ENCODE results near the gene PTP4A2. TPM values are rescaled to one million over a fixed set of nuclear protein-coding genes. Genes with fewer than 3 reads are reported as not detected.

The PTP4A2 gene
- polyA plus RNA-seq, 1 of the 3 experiments (the other 2 are of a cell fraction): 41.7 TPM

DNA sequence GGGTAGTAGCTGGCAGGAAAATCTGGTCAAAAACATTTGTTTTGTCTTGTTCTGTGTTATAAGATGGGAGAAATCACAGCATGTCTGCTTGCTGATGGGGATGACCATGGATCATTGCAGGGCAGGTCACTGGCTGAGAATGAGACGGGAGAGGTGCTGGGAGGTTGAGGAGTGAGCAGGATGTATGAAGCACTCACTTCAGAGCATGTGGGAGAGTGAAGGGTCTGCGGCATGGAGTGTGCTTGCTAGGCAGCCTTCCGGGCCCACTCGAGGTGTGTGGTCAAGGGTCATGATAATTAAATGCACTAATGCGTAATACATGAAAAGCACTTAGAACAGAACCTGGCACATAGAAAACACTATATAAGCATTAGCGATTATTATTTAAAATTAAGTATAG is 80.3 kb downstream of the PTP4A2 start:
- no peaks in the 10 kb centered on the region for H3K36me3 ChIP-seq (replicated peaks in 1 of 2; ENCODE audit: control insufficient read depth in 1 of 2, insufficient read depth in 2 of 2, low read length in 1 of 2)
- H3K4me2 ChIP-seq: no peak overlapping the region
- no peaks in the 10 kb centered on the region for H3K9me3 ChIP-seq
- no peaks in the 10 kb centered on the region for H3K9me2 ChIP-seq
- H3K4me1 ChIP-seq (ENCODE audit: control insufficient read depth in 1 of 2, insufficient read depth in 2 of 2, low read depth in 1 of 2, low read length in 1 of 2): no peaks in the 10 kb centered on the region
- no peak overlapping the region for H3K4me3 ChIP-seq (ENCODE audit: low read depth in 2 of 2, low read length in 1 of 2)
- CTCF ChIA-PET: interaction anchor here (0.6 to 1.0 kb wide), 2 partner anchors 12 to 13 kb away, joined by 3 to 4 read pairs; no protein-coding TSS in a partner anchor
- H3F3A ChIP-seq (replicated peaks; ENCODE audit: insufficient read depth): no peaks in the 10 kb centered on the region
- no peaks in the 10 kb centered on the region for H4K20me1 ChIP-seq (ENCODE audit: insufficient read depth)
- no peak overlapping the region for H3K27ac ChIP-seq (ENCODE audit: low read depth in 2 of 2, low read length in 1 of 2)
- 84% methylated on average over 6 of the region's 6 CpGs for WGBS (ENCODE audit: low lambda C conversion rate)
- H2AFZ ChIP-seq (ENCODE audit: low read depth): no peak overlapping the region
- no peak for DNase-seq
- no peaks in the 10 kb centered on the region for H3K27me3 ChIP-seq (ENCODE audit: insufficient read depth)
- POLR2A ChIA-PET: no interaction called here
- no peaks in the 10 kb centered on the region for H3K79me2 ChIP-seq (ENCODE audit: insufficient read depth)
- H3K9ac ChIP-seq: no peak overlapping the region
- no peak for TF ChIP-seq SIN3A (IDR thresholded peaks at IDR 0.05; ENCODE audit: borderline replicate concordance, low read depth, low read length)
- TF ChIP-seq REST (IDR thresholded peaks at IDR 0.05; ENCODE audit: low read depth, low read length): no peak
- TF ChIP-seq YY1 (IDR thresholded peaks at IDR 0.05; ENCODE audit: low read depth): no peak
- TF ChIP-seq TCF12 (IDR thresholded peaks at IDR 0.05): no peak
- TF ChIP-seq MXI1 (IDR thresholded peaks at IDR 0.05; ENCODE audit: low read depth, low read length): no peak
- TF ChIP-seq USF1 (IDR thresholded peaks at IDR 0.05; ENCODE audit: borderline replicate concordance, low read depth): no peak
- no peak for TF ChIP-seq RCOR1 (IDR thresholded peaks at IDR 0.05; ENCODE audit: low read length)
- TF ChIP-seq MEF2A (IDR thresholded peaks at IDR 0.05; ENCODE audit: borderline replicate concordance, low read depth): no peak
- TF ChIP-seq RAD21 (IDR thresholded peaks at IDR 0.05; ENCODE audit: low read length): no peak
- TF ChIP-seq GATA2 (CRISPR knock-in tag; IDR thresholded peaks at IDR 0.05): no peak
- TF ChIP-seq EP300 (IDR thresholded peaks at IDR 0.05; ENCODE audit: borderline replicate concordance in 1 of 2, low read depth in 1 of 2, low read length in 1 of 2): no peak
- TF ChIP-seq TAF1 (IDR thresholded peaks at IDR 0.05; ENCODE audit: borderline replicate concordance, low read depth, low read length): no peak
- no peak for TF ChIP-seq RXRA (IDR thresholded peaks at IDR 0.05; ENCODE audit: borderline replicate concordance, low read depth)
- no peak for TF ChIP-seq ELF1 (IDR thresholded peaks at IDR 0.05)
- TF ChIP-seq NFIC (IDR thresholded peaks at IDR 0.05; ENCODE audit: borderline replicate concordance): no peak

Other genes starting within 250 kb of the PTP4A2 start
- gene COL16A1, start 234.4 kb downstream of the PTP4A2 start, polyA plus RNA-seq (2012; rRNA removed): 9.0 and 10.4 TPM in 2 replicates
- 10.6 and 13.0 TPM in 2 replicates for gene ADGRB2, start 174.0 kb downstream of the PTP4A2 start, polyA plus RNA-seq (2012; rRNA removed)
- 10.7 and 12.5 TPM in 2 replicates for gene SPOCD1, start 122.3 kb downstream of the PTP4A2 start, polyA plus RNA-seq (2012; rRNA removed)
- 37.7 and 52.8 TPM in 2 replicates for gene KHDRBS1, start 75.5 kb upstream of the PTP4A2 start, polyA plus RNA-seq (2012; rRNA removed)
- gene TMEM39B, start 134.6 kb upstream of the PTP4A2 start, polyA plus RNA-seq (2012; rRNA removed): 24.4 and 25.1 TPM in 2 replicates
- gene KPNA6, start 169.7 kb upstream of the PTP4A2 start, polyA plus RNA-seq (2012; rRNA removed): 13.1 and 18.4 TPM in 2 replicates
- gene TXLNA, start 241.3 kb upstream of the PTP4A2 start, polyA plus RNA-seq (2012; rRNA removed): 26.4 and 32.7 TPM in 2 replicates

Measured in SK-N-SH (cell line).